ENCODE measurements around the gene KIAA0825.

Gene KIAA0825

GRCh38 chr5:94217216-94217615 is 401.2 kb downstream of the KIAA0825 start:
- DNase-seq (ENCODE audit: low read depth, low spot score), result peak; percentile 32
- no peak for TF ChIP-seq CTCF (IDR thresholded peaks at IDR 0.05; ENCODE audit: low read depth, low read length)
- H3K4me3 ChIP-seq (ENCODE audit: low read depth, low read length), result no peak overlapping the region
- in situ Hi-C loops (cut with HindIII; ENCODE audit: low sequenced_read_pairs), result no loop called here

GRCh38 chr5:94212476-94212875 is 405.9 kb downstream of the KIAA0825 start:
- TF ChIP-seq CTCF (IDR thresholded peaks at IDR 0.05; ENCODE audit: low read depth, low read length), result no peak
- H3K4me3 ChIP-seq (ENCODE audit: low read depth, low read length), result no peak overlapping the region
- DNase-seq (ENCODE audit: low read depth, low spot score), result no peak
- in situ Hi-C loops (cut with HindIII; ENCODE audit: low sequenced_read_pairs), result no loop called here

- in situ Hi-C loops (cut with HindIII; ENCODE audit: low sequenced_read_pairs), result no loop called here
- H3K4me3 ChIP-seq (ENCODE audit: low read depth, low read length), result no peak overlapping the region
- no peak for DNase-seq (ENCODE audit: low read depth, low spot score)
- TF ChIP-seq CTCF (IDR thresholded peaks at IDR 0.05; ENCODE audit: low read depth, low read length), result no peak
Measured at GRCh38 chr5:94209774-94210355, 408.5 kb downstream of the KIAA0825 start.

- no peak for DNase-seq (ENCODE audit: low read depth, low spot score)
- H3K4me3 ChIP-seq (ENCODE audit: low read depth, low read length), result no peak overlapping the region
- TF ChIP-seq CTCF (IDR thresholded peaks at IDR 0.05; ENCODE audit: low read depth, low read length), result no peak
- in situ Hi-C loops (cut with HindIII; ENCODE audit: low sequenced_read_pairs), result no loop called here
Measured at GRCh38 chr5:94209272-94209671, 409.1 kb downstream of the KIAA0825 start.

- TF ChIP-seq CTCF (IDR thresholded peaks at IDR 0.05; ENCODE audit: low read depth, low read length), result no peak
- no peak overlapping the region for H3K4me3 ChIP-seq (ENCODE audit: low read depth, low read length)
- DNase-seq (ENCODE audit: low read depth, low spot score), result no peak
- in situ Hi-C loops (cut with HindIII; ENCODE audit: low sequenced_read_pairs), result no loop called here
Measured at GRCh38 chr5:94199566-94199965, 418.8 kb downstream of the KIAA0825 start.

GRCh38 chr5:94197970-94198369 is 420.4 kb downstream of the KIAA0825 start:
- DNase-seq (ENCODE audit: low read depth, low spot score), result no peak
- no peak overlapping the region for H3K4me3 ChIP-seq (ENCODE audit: low read depth, low read length)
- no peak for TF ChIP-seq CTCF (IDR thresholded peaks at IDR 0.05; ENCODE audit: low read depth, low read length)
- in situ Hi-C loops (cut with HindIII; ENCODE audit: low sequenced_read_pairs), result no loop called here

GRCh38 chr5:94196953-94197352 is 421.5 kb downstream of the KIAA0825 start:
- in situ Hi-C loops (cut with HindIII; ENCODE audit: low sequenced_read_pairs), result no loop called here
- no peak overlapping the region for H3K4me3 ChIP-seq (ENCODE audit: low read depth, low read length)
- TF ChIP-seq CTCF (IDR thresholded peaks at IDR 0.05; ENCODE audit: low read depth, low read length), result no peak
- DNase-seq (ENCODE audit: low read depth, low spot score), result no peak

All from astrocyte of the spinal cord (primary cell).